IMR-90 (cell line): Measurements from ENCODE around the gene DOCK4. TPM values are rescaled to one million over a fixed set of nuclear protein-coding genes. Genes with fewer than 3 reads are reported as not detected.

Experiments used
- ATAC-seq: fragments of 200-7000 bp; cut with Tn5 transposase; 2 replicates; pipeline ENCODE4 v1.9.1; 2020; ENCODE audit warnings: low read depth, mild to moderate bottlenecking, moderate library complexity
- BruUV-seq: library from RNA; stranded (reverse); fragments of 400-500 nt; replicated peaks from 2 replicates; lab custom pipeline; 2021; lab: Mats Ljungman, UMichigan
- CTCF ChIA-PET: fragments of 300-600 bp; formaldehyde crosslinking; extraction: SDS; loops from one replicate; lab custom pipeline; 2021; ENCODE audit warnings: antibody characterized with exemption; lab: Yijun Ruan, JAX
- POLR2A ChIA-PET: fragments of 300-600 bp; sonication (Branson Sonifier 250); formaldehyde crosslinking; loops from one replicate; lab custom pipeline; 2022; ENCODE audit warnings: antibody characterized with exemption; ENCODE audit not compliant: unreplicated experiment; lab: Charles Lee
- DNase-seq: peaks from one replicate; pipeline ENCODE4 v3.0.0; 2013
- H2AFZ ChIP-seq: replicated peaks from 2 replicates; pipeline ENCODE3; 2013; ENCODE audit warnings: low read length, mild to moderate bottlenecking; ENCODE audit not compliant: poor library complexity
- H2AK5ac ChIP-seq: 2 replicates; pipeline ENCODE4 v1.6.1; 2013; ENCODE audit warnings: low read depth, low read length, inconsistent platforms
- H2AK9ac ChIP-seq: replicated peaks from 2 replicates; pipeline ENCODE3; 2013; ENCODE audit warnings: mild to moderate bottlenecking, low read depth, low read length, moderate library complexity; ENCODE audit not compliant: poor library complexity
- H2BK120ac ChIP-seq: 2 replicates; pipeline ENCODE4 v1.6.1; 2013; ENCODE audit warnings: low read depth, low read length, inconsistent platforms
- H2BK15ac ChIP-seq: 3 replicates; pipeline ENCODE4 v1.6.1; 2013; ENCODE audit warnings: low read depth, low read length, inconsistent platforms
- H2BK20ac ChIP-seq: 2 replicates; pipeline ENCODE4 v1.6.1; 2013; ENCODE audit warnings: low read depth, mild to moderate bottlenecking, inconsistent platforms, low read length, moderate library complexity
- H2BK5ac ChIP-seq: 2 replicates; pipeline ENCODE4 v1.6.1; 2013; ENCODE audit warnings: mild to moderate bottlenecking, low read depth, low read length, inconsistent platforms; ENCODE audit not compliant: poor library complexity, severe bottlenecking
- H3K14ac ChIP-seq: replicated peaks from 2 replicates; pipeline ENCODE4 v1.6.1; 2013; ENCODE audit warnings: low read depth, low read length, inconsistent platforms
- H3K18ac ChIP-seq: 2 replicates; pipeline ENCODE4 v1.6.1; 2013; ENCODE audit warnings: low read depth, low read length, control low read depth
- H3K23ac ChIP-seq: 2 replicates; pipeline ENCODE4 v1.6.1; 2013; ENCODE audit warnings: low read depth, low read length, inconsistent platforms
- H3K27ac ChIP-seq: 2 replicates; pipeline ENCODE4 v1.5.1; 2013; ENCODE audit warnings: mild to moderate bottlenecking, control low read depth, low read length; ENCODE audit not compliant: insufficient read depth
- H3K27me3 ChIP-seq: 2 replicates; pipeline ENCODE4 v1.6.1; 2013; ENCODE audit warnings: low read length; ENCODE audit not compliant: control insufficient read depth, insufficient read depth
- H3K36me3 ChIP-seq: 2 replicates; pipeline ENCODE4 v1.6.1; 2013; ENCODE audit warnings: low read length, mixed read lengths; ENCODE audit not compliant: control insufficient read depth, insufficient read depth
- H3K4ac ChIP-seq: 2 replicates; pipeline ENCODE4 v1.6.1; 2013; ENCODE audit warnings: low read depth, low read length, inconsistent platforms
- H3K4me1 ChIP-seq: 2 replicates; pipeline ENCODE4 v1.6.1; 2013; ENCODE audit warnings: low read length, mixed read lengths; ENCODE audit not compliant: control insufficient read depth, insufficient read depth
- H3K4me2 ChIP-seq: 2 replicates; pipeline ENCODE4 v1.6.1; 2013; ENCODE audit warnings: low read depth, mild to moderate bottlenecking, control low read depth, low read length, moderate library complexity
- H3K4me3 ChIP-seq: 2 replicates; pipeline ENCODE4 v1.5.1; 2013; ENCODE audit warnings: low read depth, mild to moderate bottlenecking, control low read depth, low read length, moderate library complexity; ENCODE audit not compliant: insufficient read depth
- H3K56ac ChIP-seq: 2 replicates; pipeline ENCODE4 v1.6.1; 2013; ENCODE audit warnings: low read length, inconsistent platforms; ENCODE audit not compliant: insufficient read depth; ENCODE audit errors: extremely low read depth
- H3K79me1 ChIP-seq, 2 experiments: 2 replicates each; pipeline ENCODE4 v1.6.1; 2013; ENCODE audit warnings: low read length in 2 of 2, inconsistent platforms in 1 of 2, low read depth in 1 of 2
- H3K9ac ChIP-seq: 2 replicates; pipeline ENCODE4 v1.6.1; 2013; ENCODE audit warnings: low read depth, low read length, control low read depth
- H3K9me1 ChIP-seq: 2 replicates; pipeline ENCODE4 v1.6.1; 2013; ENCODE audit warnings: low read length, inconsistent platforms; ENCODE audit not compliant: insufficient read depth
- H3K9me3 ChIP-seq: 2 replicates; pipeline ENCODE4 v1.6.1; 2013; ENCODE audit warnings: low read length; ENCODE audit not compliant: control insufficient read depth, insufficient read depth
- H4K20me1 ChIP-seq: 2 replicates; pipeline ENCODE4 v1.6.1; 2013; ENCODE audit warnings: low read length, inconsistent platforms; ENCODE audit not compliant: insufficient read depth
- H4K5ac ChIP-seq: 2 replicates; pipeline ENCODE4 v1.6.1; 2013; ENCODE audit warnings: mild to moderate bottlenecking, low read depth, low read length, control low read depth
- H4K8ac ChIP-seq, 2 experiments: 2 replicates each; pipeline ENCODE4 v1.6.1; 2013; ENCODE audit warnings: low read depth in 2 of 2, low read length in 2 of 2, control low read depth in 1 of 2, inconsistent platforms in 1 of 2
- H4K91ac ChIP-seq: 2 replicates; pipeline ENCODE4 v1.6.1; 2013; ENCODE audit warnings: low read depth, low read length, inconsistent platforms; ENCODE audit not compliant: insufficient read depth
- BHLHE40 ChIP-seq: fragments of 150-350 bp; IDR thresholded peaks from 2 replicates; pipeline ENCODE4 v1.6.1; 2016; ENCODE audit warnings: mild to moderate bottlenecking, low read depth, low read length
- CEBPB ChIP-seq: IDR thresholded peaks from 2 replicates; pipeline ENCODE4 v1.6.1; 2012; ENCODE audit warnings: low read depth, low read length, improper control_type of control experiment
- CHD1 ChIP-seq: IDR thresholded peaks from 2 replicates; pipeline ENCODE4 v1.6.1; 2012; ENCODE audit warnings: low read depth, low read length, improper control_type of control experiment
- CTCF ChIP-seq: conservative IDR thresholded peaks from 2 replicates; pipeline ENCODE4 v1.5.1; 2012; ENCODE audit warnings: mild to moderate bottlenecking, low read depth, low read length, improper control_type of control experiment
- FOS ChIP-seq: fragments of 150-350 bp; IDR thresholded peaks from 2 replicates; pipeline ENCODE4 v1.6.1; 2016; ENCODE audit warnings: low read depth, low read length
- MAFK ChIP-seq: IDR thresholded peaks from 2 replicates; pipeline ENCODE4 v1.6.1; 2012; ENCODE audit warnings: low read depth, low read length, improper control_type of control experiment
- MAZ ChIP-seq: IDR thresholded peaks from 2 replicates; pipeline ENCODE4 v1.6.1; 2012; ENCODE audit warnings: low read depth, mild to moderate bottlenecking, low read length, improper control_type of control experiment, moderate library complexity, borderline replicate concordance
- MXI1 ChIP-seq: IDR thresholded peaks from 2 replicates; pipeline ENCODE4 v1.6.1; 2012; ENCODE audit warnings: low read depth, mild to moderate bottlenecking, low read length, moderate library complexity, borderline replicate concordance
- NFE2L2 ChIP-seq: fragments of 150-350 bp; IDR thresholded peaks from 2 replicates; pipeline ENCODE4 v1.6.1; 2016; ENCODE audit warnings: low read depth, mild to moderate bottlenecking, low read length
- POLR2A ChIP-seq: IDR thresholded peaks from 2 replicates; pipeline ENCODE4 v1.6.1; 2012; ENCODE audit warnings: mild to moderate bottlenecking, low read depth, low read length
- RAD21 ChIP-seq: IDR thresholded peaks from 2 replicates; pipeline ENCODE4 v1.6.1; 2012; ENCODE audit warnings: low read length, improper control_type of control experiment
- RCOR1 ChIP-seq: IDR thresholded peaks from 2 replicates; pipeline ENCODE4 v1.6.1; 2012; ENCODE audit warnings: mild to moderate bottlenecking, low read length, improper control_type of control experiment; ENCODE audit not compliant: insufficient replicate concordance
- RFX5 ChIP-seq: IDR thresholded peaks from 2 replicates; pipeline ENCODE4 v1.8.0; 2012; ENCODE audit warnings: low read depth, mild to moderate bottlenecking, low read length, moderate library complexity
- SMC3 ChIP-seq: fragments of 150-350 bp; IDR thresholded peaks from 2 replicates; pipeline ENCODE4 v1.6.1; 2016; ENCODE audit warnings: low read depth, mild to moderate bottlenecking, antibody characterized with exemption, low read length, moderate library complexity
- dilution Hi-C: fragments of 300-500 bp; cut with HindIII; formaldehyde crosslinking; loops from one replicate; pipeline ENCODE4 v1.14.3; 2018; ENCODE audit warnings: low sequenced_read_pairs; ENCODE audit not compliant: unreplicated experiment
- in situ Hi-C: fragments of 300-500 bp; cut with MboI; formaldehyde crosslinking; loops from 3 replicates; pipeline ENCODE4 v1.14.3; 2019; ENCODE audit warnings: low sequenced_read_pairs, inconsistent platforms, mixed read lengths
- intact Hi-C: fragments of 100-400 bp; cut with micrococcal nuclease; formaldehyde crosslinking; loops from 2 replicates; pipeline ENCODE4 v1.10.0; 2022
- polyA plus RNA-seq, 3 experiments: library from polyadenylated mRNA; depleted of rRNA; stranded (reverse); fragments of >200 nt; gene quantifications; 2 replicates each; pipeline ENCODE4 v1.2.3, GENCODE V29; 2012; ENCODE audit warnings: low replicate concordance in 1 of 3
- total RNA-seq: library from RNA; depleted of rRNA; stranded (reverse); fragments of >200 nt; gene quantifications from 2 replicates; pipeline ENCODE4 v1.2.3, GENCODE V29; 2012
- TF ChIP-seq, protein P1 (sequence below): fragments of 150-350 bp; IDR thresholded peaks from 2 replicates; pipeline ENCODE4 v1.6.1; 2016; ENCODE audit warnings: low read depth, mild to moderate bottlenecking, low read length, moderate library complexity, borderline replicate concordance
- TF ChIP-seq, protein P2 (sequence below): fragments of 150-350 bp; IDR thresholded peaks from 2 replicates; pipeline ENCODE4 v1.6.1; 2017; ENCODE audit warnings: mild to moderate bottlenecking, antibody characterized with exemption, low read length, low read depth

The DOCK4 gene
- total and polyA plus RNA-seq, 2 of the 4 experiments (the other 2 are of a cell fraction), result 4.4 to 12.2 TPM

GRCh38 chr7:111839261-111839660 lies 366.9 kb downstream of the DOCK4 start:
- in situ Hi-C loops, result no loop called here
- no peak overlapping the region for H2BK120ac ChIP-seq
- no peak overlapping the region for H3K56ac ChIP-seq
- H4K8ac ChIP-seq, result no peak overlapping the region
- H3K36me3 ChIP-seq, result peaks cover 9% of the 10 kb centered on the region
- no peaks in the 10 kb centered on the region for H4K20me1 ChIP-seq
- DNase-seq (no peak), ATAC-seq (no peak)
- no peaks in the 10 kb centered on the region; a peak in 1 of 4 replicates for H3K79me1 ChIP-seq
- H3K9me3 ChIP-seq, result no peaks in the 10 kb centered on the region
- H4K91ac ChIP-seq, result no peak overlapping the region
- no peak overlapping the region for H2BK20ac ChIP-seq
- no peak overlapping the region for H3K4ac ChIP-seq
- H3K9me1 ChIP-seq, result peaks cover 2% of the 10 kb centered on the region; the same call in 1 of the 2 replicates
- no peak overlapping the region for H3K9ac ChIP-seq
- H2BK5ac ChIP-seq, result no peak overlapping the region
- TF ChIP-seq, protein P1, sequence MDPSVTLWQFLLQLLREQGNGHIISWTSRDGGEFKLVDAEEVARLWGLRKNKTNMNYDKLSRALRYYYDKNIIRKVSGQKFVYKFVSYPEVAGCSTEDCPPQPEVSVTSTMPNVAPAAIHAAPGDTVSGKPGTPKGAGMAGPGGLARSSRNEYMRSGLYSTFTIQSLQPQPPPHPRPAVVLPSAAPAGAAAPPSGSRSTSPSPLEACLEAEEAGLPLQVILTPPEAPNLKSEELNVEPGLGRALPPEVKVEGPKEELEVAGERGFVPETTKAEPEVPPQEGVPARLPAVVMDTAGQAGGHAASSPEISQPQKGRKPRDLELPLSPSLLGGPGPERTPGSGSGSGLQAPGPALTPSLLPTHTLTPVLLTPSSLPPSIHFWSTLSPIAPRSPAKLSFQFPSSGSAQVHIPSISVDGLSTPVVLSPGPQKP, result no peak
- TF ChIP-seq, protein P2, sequence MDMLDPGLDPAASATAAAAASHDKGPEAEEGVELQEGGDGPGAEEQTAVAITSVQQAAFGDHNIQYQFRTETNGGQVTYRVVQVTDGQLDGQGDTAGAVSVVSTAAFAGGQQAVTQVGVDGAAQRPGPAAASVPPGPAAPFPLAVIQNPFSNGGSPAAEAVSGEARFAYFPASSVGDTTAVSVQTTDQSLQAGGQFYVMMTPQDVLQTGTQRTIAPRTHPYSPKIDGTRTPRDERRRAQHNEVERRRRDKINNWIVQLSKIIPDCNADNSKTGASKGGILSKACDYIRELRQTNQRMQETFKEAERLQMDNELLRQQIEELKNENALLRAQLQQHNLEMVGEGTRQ, result no peak
- TF ChIP-seq MXI1 (no peak), FOS (no peak), MAFK (no peak), MAZ (no peak), RFX5 (no peak), NFE2L2 (no peak), POLR2A (no peak), CTCF (no peak), RAD21 (no peak), SMC3 (no peak), BHLHE40 (no peak), RCOR1 (no peak), CEBPB (no peak), CHD1 (no peak)
- no peak overlapping the region for H2AFZ ChIP-seq
- H2BK15ac ChIP-seq, result no peak overlapping the region
- H3K4me2 ChIP-seq, result no peak overlapping the region
- no peak overlapping the region for H2AK9ac ChIP-seq
- H3K23ac ChIP-seq, result no peak overlapping the region
- ChIA-PET CTCF (no interaction called here), POLR2A (no interaction called here)
- no peak overlapping the region for H2AK5ac ChIP-seq
- no peaks in the 10 kb centered on the region for H3K4me1 ChIP-seq
- H3K14ac ChIP-seq, result no peak overlapping the region
- H3K27me3 ChIP-seq, result no peaks in the 10 kb centered on the region
- BruUV-seq, result no TSS peak
- no peak overlapping the region for H3K27ac ChIP-seq
- H4K5ac ChIP-seq, result no peak overlapping the region
- H3K4me3 ChIP-seq, result no peak overlapping the region
- dilution Hi-C loops, result no loop called here
- H3K18ac ChIP-seq, result no peak overlapping the region
- intact Hi-C loops, result no loop called here
